Naive thymus-derived CD8-positive, alpha-beta T cell (primary cell): ENCODE data around the gene TRAF7. TPM values are rescaled to one million over a fixed set of nuclear protein-coding genes. Genes with fewer than 3 reads are reported as not detected.

Experiments used
- microRNA-seq: library from miRNA; unstranded; fragments of <30 nt; microRNA quantifications from one replicate; pipeline ENCODE4 v1.2.0, GENCODE V29; 2022; ENCODE audit warnings: borderline microRNAs expressed
- polyA plus RNA-seq, 3 donors: library from polyadenylated mRNA; unstranded; fragments of 300-500 nt; fragmentation: Illumina TruSeq; gene quantifications; one replicate each; pipeline ENCODE4 v1.2.3, GENCODE V29; 2021
- total RNA-seq, 8 experiments: library from RNA in 2 of 8; stranded (reverse) in 2 of 8; gene quantifications; one replicate each; pipeline ENCODE4 v1.2.3 and lab custom pipeline; 2021 to 2026

TRAF7 gene
- total and polyA plus RNA-seq, 5 experiments from 2014 or later = 3.5 to 39.5 (median 8.8) TPM

Small RNA genes within 50 kb of the gene (microRNA-seq; reads per million reads assigned to microRNA genes)
- not detected for gene MIR3180-5
- gene MIR4516 = not detected
- gene MIR6511B1 = not detected

Other genes with a start within 250 kb of the TRAF7 start
- gene HS3ST6, start 237.4 kb upstream of the TRAF7 start, total RNA-seq = not detected
- not detected for gene HS3ST6, start 237.4 kb upstream of the TRAF7 start, polyA plus RNA-seq
- 1 to 10 TPM; 9.9 to 10.0 TPM for gene MSRB1, start 212.6 kb upstream of the TRAF7 start, total RNA-seq
- gene MSRB1, start 212.6 kb upstream of the TRAF7 start, polyA plus RNA-seq = 10 to 100 TPM; 13.9 to 19.1 (median 16.2) TPM
- not detected for gene RPL3L, start 201.1 kb upstream of the TRAF7 start, total RNA-seq
- not detected for gene RPL3L, start 201.1 kb upstream of the TRAF7 start, polyA plus RNA-seq
- 10 to 100 TPM; 62.5 to 65.6 TPM for gene NDUFB10, start 196.2 kb upstream of the TRAF7 start, total RNA-seq
- gene NDUFB10, start 196.2 kb upstream of the TRAF7 start, polyA plus RNA-seq = 100 to 1,000 TPM; 180 to 217 (median 187) TPM
- gene RPS2, start 191.0 kb upstream of the TRAF7 start, total RNA-seq = 1,000 to 10,000 TPM; 3,016 to 3,025 TPM
- 1,000 to 10,000 TPM; 6,506 to 7,644 (median 7,481) TPM for gene RPS2, start 191.0 kb upstream of the TRAF7 start, polyA plus RNA-seq
- not detected for gene RNF151, start 188.9 kb upstream of the TRAF7 start, total RNA-seq
- gene RNF151, start 188.9 kb upstream of the TRAF7 start, polyA plus RNA-seq = not detected
- 10 to 100 TPM; 30.0 to 33.4 TPM for gene TBL3, start 183.7 kb upstream of the TRAF7 start, total RNA-seq
- gene TBL3, start 183.7 kb upstream of the TRAF7 start, polyA plus RNA-seq = 10 to 100 TPM; 44.6 to 61.8 (median 52.2) TPM
- gene NOXO1, start 174.3 kb upstream of the TRAF7 start, total RNA-seq = 1 to 10 TPM; 1.3 to 2.3 TPM
- not detected for gene NOXO1, start 174.3 kb upstream of the TRAF7 start, polyA plus RNA-seq
- gene GFER, start 171.6 kb upstream of the TRAF7 start, total RNA-seq = 10 to 100 TPM; 15.9 to 22.3 TPM
- 10 to 100 TPM; 21.4 to 30.0 (median 26.3) TPM for gene GFER, start 171.6 kb upstream of the TRAF7 start, polyA plus RNA-seq
- gene SYNGR3, start 165.8 kb upstream of the TRAF7 start, total RNA-seq = under 1 TPM; 0.60 to 0.77 TPM
- gene SYNGR3, start 165.8 kb upstream of the TRAF7 start, polyA plus RNA-seq = 1 to 10 TPM in 1 of 3 donors, under 1 TPM in 1, not detected in 1; 0.77 to 1.1 TPM
- gene ZNF598, start 146.0 kb upstream of the TRAF7 start, total RNA-seq = 10 to 100 TPM; 58.6 to 66.2 TPM
- gene ZNF598, start 146.0 kb upstream of the TRAF7 start, polyA plus RNA-seq = 1 to 10 TPM; 3.4 to 10.0 (median 3.6) TPM
- not detected for gene NPW, start 136.0 kb upstream of the TRAF7 start, total RNA-seq
- not detected for gene NPW, start 136.0 kb upstream of the TRAF7 start, polyA plus RNA-seq
- 1 to 10 TPM; 5.3 to 6.0 TPM for gene NHERF2, start 128.9 kb upstream of the TRAF7 start, total RNA-seq
- 1 to 10 TPM in 1 of 3 donors, under 1 TPM in 2; 0.32 to 1.2 (median 0.46) TPM for gene NHERF2, start 128.9 kb upstream of the TRAF7 start, polyA plus RNA-seq
- 10 to 100 TPM in 1 of 2 experiments, 1 to 10 TPM in 1; 9.1 to 13.1 TPM for gene NTHL1, start 107.9 kb upstream of the TRAF7 start, total RNA-seq
- gene NTHL1, start 107.9 kb upstream of the TRAF7 start, polyA plus RNA-seq = 10 to 100 TPM; 13.1 to 20.0 (median 16.6) TPM
- 100 to 1,000 TPM; 145 to 162 TPM for gene TSC2, start 107.8 kb upstream of the TRAF7 start, total RNA-seq
- 10 to 100 TPM; 23.5 to 42.0 (median 27.2) TPM for gene TSC2, start 107.8 kb upstream of the TRAF7 start, polyA plus RNA-seq
- 100 to 1,000 TPM; 131 to 134 TPM for gene PKD1, start 19.9 kb upstream of the TRAF7 start, total RNA-seq
- gene PKD1, start 19.9 kb upstream of the TRAF7 start, polyA plus RNA-seq = 1 to 10 TPM; 3.5 to 9.9 (median 4.8) TPM
- gene RAB26, start 7.2 kb upstream of the TRAF7 start, total RNA-seq = not detected
- gene RAB26, start 7.2 kb upstream of the TRAF7 start, polyA plus RNA-seq = 1 to 10 TPM in 1 of 3 donors, under 1 TPM in 2; 0.27 to 1.2 (median 0.94) TPM
- gene CASKIN1, start 40.8 kb downstream of the TRAF7 start, total RNA-seq = under 1 TPM; 0.08 to 0.13 TPM
- not detected for gene CASKIN1, start 40.8 kb downstream of the TRAF7 start, polyA plus RNA-seq
- 10 to 100 TPM; 49.3 to 53.2 TPM for gene MLST8, start 49.7 kb downstream of the TRAF7 start, total RNA-seq
- gene MLST8, start 49.7 kb downstream of the TRAF7 start, polyA plus RNA-seq = 10 to 100 TPM; 29.9 to 40.4 (median 30.1) TPM
- 10 to 100 TPM; 26.7 to 27.0 TPM for gene BRICD5, start 55.1 kb downstream of the TRAF7 start, total RNA-seq
- gene BRICD5, start 55.1 kb downstream of the TRAF7 start, polyA plus RNA-seq = under 1 TPM in 2 of 3 donors, not detected in 1; 0.11 to 0.23 TPM
- 10 to 100 TPM; 22.8 to 28.1 TPM for gene PGP, start 59.1 kb downstream of the TRAF7 start, total RNA-seq
- 10 to 100 TPM in 2 of 3 donors, 1 to 10 TPM in 1; 8.7 to 17.7 (median 11.6) TPM for gene PGP, start 59.1 kb downstream of the TRAF7 start, polyA plus RNA-seq
- gene E4F1, start 67.8 kb downstream of the TRAF7 start, total RNA-seq = 10 to 100 TPM; 39.5 to 41.2 TPM
- 10 to 100 TPM in 2 of 3 donors, 1 to 10 TPM in 1; 8.7 to 19.2 (median 10.9) TPM for gene E4F1, start 67.8 kb downstream of the TRAF7 start, polyA plus RNA-seq
- 1 to 10 TPM; 1.4 to 1.6 TPM for gene DNASE1L2, start 80.7 kb downstream of the TRAF7 start, total RNA-seq
- not detected for gene DNASE1L2, start 80.7 kb downstream of the TRAF7 start, polyA plus RNA-seq
- 10 to 100 TPM; 22.1 to 25.1 TPM for gene ECI1, start 95.8 kb downstream of the TRAF7 start, total RNA-seq
- gene ECI1, start 95.8 kb downstream of the TRAF7 start, polyA plus RNA-seq = 10 to 100 TPM; 30.6 to 40.4 (median 31.0) TPM
- 100 to 1,000 TPM; 162 to 165 TPM for gene RNPS1, start 112.3 kb downstream of the TRAF7 start, total RNA-seq
- 100 to 1,000 TPM; 197 to 289 (median 228) TPM for gene RNPS1, start 112.3 kb downstream of the TRAF7 start, polyA plus RNA-seq
- 1 to 10 TPM; 7.8 to 8.2 TPM for gene ABCA3, start 184.9 kb downstream of the TRAF7 start, total RNA-seq
- gene ABCA3, start 184.9 kb downstream of the TRAF7 start, polyA plus RNA-seq = 1 to 10 TPM; 1.2 to 2.2 (median 2.1) TPM